Stomach (tissue), 9 donors: ENCODE data around the gene PPP3CA. TPM values are rescaled to one million over a fixed set of nuclear protein-coding genes. Genes with fewer than 3 reads are reported as not detected.

ENCODE experiments used
- DNase-seq, 2 donors: peaks; one replicate each; pipeline versions ENCODE4 v3.0.0 to v3.0.0-alpha.2; 2013 to 2019
- H3K27ac ChIP-seq, 5 donors: fragments of 200-600 bp in 4 of 5; sonication (generic) in 4 of 5; one replicate each; pipeline ENCODE4 v1.5.1; 2013 to 2019; ENCODE audit warnings: mild to moderate bottlenecking in 1 of 5, moderate library complexity in 1 of 5
- H3K27me3 ChIP-seq, 3 donors: fragments of 200-600 bp; sonication (generic); one replicate each; pipeline ENCODE4 v1.5.1; 2017 to 2019; ENCODE audit warnings: mixed run types in 1 of 3
- H3K36me3 ChIP-seq, 4 donors: fragments of 200-600 bp; sonication (generic); 1 replicate in 3 of 4; 2 replicates in 1 of 4; pipeline ENCODE4 v1.5.1; 2016 to 2019
- H3K4me1 ChIP-seq, 4 donors: fragments of 200-600 bp; sonication (generic); one replicate each; pipeline ENCODE4 v1.5.1; 2016 to 2019
- H3K4me3 ChIP-seq, 4 donors: fragments of 200-600 bp; sonication (generic) in 3 of 4; one replicate each; pipeline ENCODE4 v1.5.1; 2016 to 2019; ENCODE audit warnings: mild to moderate bottlenecking in 1 of 4
- H3K9me3 ChIP-seq, 4 donors: fragments of 200-600 bp; sonication (generic); one replicate each; pipeline ENCODE4 v1.5.1; 2016 to 2019
- EP300 ChIP-seq: sonication (generic); formaldehyde crosslinking; IDR thresholded peaks from one replicate; pipeline ENCODE4 v1.6.1; 2017; ENCODE audit warnings: antibody characterized with exemption
- POLR2A ChIP-seq, 4 donors: fragments of 450-650 bp; IDR thresholded peaks; one replicate each; pipeline ENCODE4 v1.6.1; 2016; ENCODE audit warnings: antibody characterized with exemption in 4 of 4, control low read depth in 2 of 4, mild to moderate bottlenecking in 1 of 4, moderate library complexity in 1 of 4
- POLR2AphosphoS5 ChIP-seq, 3 donors: sonication (generic); formaldehyde crosslinking; IDR thresholded peaks; one replicate each; pipeline ENCODE4 v1.6.1; 2016; ENCODE audit warnings: antibody characterized with exemption in 3 of 3
- WGBS, 5 donors: extraction: QIAGEN DNeasy Blood & Tissue Kit in 3 of 5; methylation state at CpG; one replicate each; pipeline versions ENCODE4 v1.1.5 to v1.1.7; 2013 to 2018; 5-methylcytosine and 5-hydroxymethylcytosine counted together
- intact Hi-C: fragments of 100-400 bp; cut with DNase I; formaldehyde crosslinking; loops from one replicate; pipeline ENCODE4 v1.15.1; 2023; ENCODE audit warnings: low total_unique reads
- polyA plus RNA-seq, 3 donors: library from polyadenylated mRNA; stranded (reverse); fragments of 200-250 nt; gene quantifications; one replicate each; pipeline ENCODE4 v1.2.3, GENCODE V29; 2013
- total RNA-seq, 5 donors: library from RNA; depleted of rRNA; stranded (reverse); fragments of >200 nt; gene quantifications; one replicate each; pipeline versions ENCODE4 v1.1.0 to v1.2.3, GENCODE V29; 2014 to 2016
- TF ChIP-seq, protein P1 (sequence below), 7 experiments: fragments of 450-650 bp in 4 of 7; fragments of 200-600 bp in 3 of 7; sonication (generic) in 3 of 7; IDR thresholded peaks; one replicate each; pipeline ENCODE4 v1.5.1; 2016 to 2019; ENCODE audit warnings: antibody characterized with exemption in 7 of 7, control low read depth in 2 of 7, mild to moderate bottlenecking in 1 of 7
- donor health status: healthy with polysubstance abuse.
- donor health status: Bipolar disorder and iron deficiency.
- donor health status: healthy.

The PPP3CA gene
- total and polyA plus RNA-seq, 8 donors = 8.9 to 62.4 (median 20.6) TPM

DNA sequence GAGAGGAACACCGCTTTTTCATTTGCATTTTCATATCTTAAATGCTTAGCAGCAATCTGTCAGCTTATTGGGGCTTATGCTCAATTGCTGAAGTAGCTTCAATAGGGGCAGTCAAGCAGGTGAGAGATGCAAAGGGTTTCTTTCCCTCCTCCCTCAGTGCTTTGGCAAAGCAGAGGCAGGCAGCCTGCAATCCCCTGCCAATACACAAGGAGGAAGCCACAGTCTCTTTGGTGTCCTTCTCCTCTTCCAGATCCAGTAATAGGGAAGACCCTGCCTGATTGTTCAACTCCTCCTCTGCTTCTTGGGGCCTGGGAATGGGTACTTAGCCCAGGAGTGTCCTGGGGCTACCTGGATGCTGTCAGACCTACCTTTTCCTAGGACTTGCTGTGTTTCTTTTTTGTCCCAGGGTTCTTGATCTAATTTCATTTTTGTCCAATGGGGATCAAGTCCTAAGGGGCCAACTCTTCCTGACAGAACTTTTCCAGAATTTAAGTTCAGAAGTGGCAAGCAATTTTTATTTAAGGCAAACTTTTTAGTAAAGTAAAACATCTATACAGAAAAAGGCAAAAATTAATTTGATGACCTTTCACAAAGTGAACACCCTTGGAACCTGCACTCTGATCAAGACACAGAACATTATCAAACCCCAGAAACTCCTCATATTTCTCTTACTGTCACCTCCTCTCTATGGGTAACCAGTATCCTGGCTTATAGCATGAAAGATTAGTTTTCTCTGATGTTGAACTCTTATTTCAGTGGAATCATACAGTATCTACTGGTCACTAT lies 260.3 kb downstream of the PPP3CA start:
- intact Hi-C loops = no loop called here
- WGBS, 5 donors = 47 to 100% (median 92%) methylated on average over 1 of the region's 1 CpG
- Histone ChIP-seq H3K27ac (no peak overlapping the region), H3K4me1 (no peaks in the 10 kb centered on the region), H3K27me3 (no peaks in the 10 kb centered on the region), H3K9me3 (no peaks in the 10 kb centered on the region), H3K4me3 (no peak overlapping the region), H3K36me3 (peaks cover 0 to 15% (median 4%) of the 10 kb centered on the region in 4 donors)
- peak in 1 of 2 donors; percentile 5 for DNase-seq
- no peak for TF ChIP-seq POLR2AphosphoS5 (IDR thresholded peaks at IDR 0.05)
- no peak for TF ChIP-seq POLR2A (IDR thresholded peaks at IDR 0.05)
- TF ChIP-seq EP300 = no peak
- TF ChIP-seq, protein P1, sequence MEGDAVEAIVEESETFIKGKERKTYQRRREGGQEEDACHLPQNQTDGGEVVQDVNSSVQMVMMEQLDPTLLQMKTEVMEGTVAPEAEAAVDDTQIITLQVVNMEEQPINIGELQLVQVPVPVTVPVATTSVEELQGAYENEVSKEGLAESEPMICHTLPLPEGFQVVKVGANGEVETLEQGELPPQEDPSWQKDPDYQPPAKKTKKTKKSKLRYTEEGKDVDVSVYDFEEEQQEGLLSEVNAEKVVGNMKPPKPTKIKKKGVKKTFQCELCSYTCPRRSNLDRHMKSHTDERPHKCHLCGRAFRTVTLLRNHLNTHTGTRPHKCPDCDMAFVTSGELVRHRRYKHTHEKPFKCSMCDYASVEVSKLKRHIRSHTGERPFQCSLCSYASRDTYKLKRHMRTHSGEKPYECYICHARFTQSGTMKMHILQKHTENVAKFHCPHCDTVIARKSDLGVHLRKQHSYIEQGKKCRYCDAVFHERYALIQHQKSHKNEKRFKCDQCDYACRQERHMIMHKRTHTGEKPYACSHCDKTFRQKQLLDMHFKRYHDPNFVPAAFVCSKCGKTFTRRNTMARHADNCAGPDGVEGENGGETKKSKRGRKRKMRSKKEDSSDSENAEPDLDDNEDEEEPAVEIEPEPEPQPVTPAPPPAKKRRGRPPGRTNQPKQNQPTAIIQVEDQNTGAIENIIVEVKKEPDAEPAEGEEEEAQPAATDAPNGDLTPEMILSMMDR (IDR thresholded peaks at IDR 0.05) = no peak

DNA sequence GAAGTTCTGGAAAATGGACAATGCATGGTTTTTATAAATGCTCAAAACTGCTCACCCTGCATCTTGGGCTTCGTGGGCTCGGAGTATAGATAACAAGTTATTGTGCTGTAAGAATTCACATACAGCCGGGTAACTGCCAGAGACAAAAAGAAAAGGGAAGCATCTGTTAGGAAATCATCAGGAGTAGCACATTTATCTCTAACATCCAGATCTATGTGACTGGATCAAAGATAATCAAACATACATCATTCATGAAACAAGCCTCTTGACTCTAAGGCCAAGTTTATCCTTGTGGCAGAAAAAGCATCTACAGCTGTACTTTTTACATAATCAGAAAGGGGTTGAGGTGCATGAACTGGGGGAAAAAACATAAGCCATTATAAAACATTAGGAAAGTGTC lies 264.2 kb downstream of the PPP3CA start:
- WGBS, 5 donors = 77 to 88% (median 87%) methylated on average over 3 of the region's 3 CpGs
- no peaks in the 10 kb centered on the region for H3K9me3 ChIP-seq
- TF ChIP-seq, protein P1 (IDR thresholded peaks at IDR 0.05) = no peak
- TF ChIP-seq POLR2AphosphoS5 (IDR thresholded peaks at IDR 0.05) (no peak), POLR2A (IDR thresholded peaks at IDR 0.05) (no peak), EP300 (no peak)
- DNase-seq = no peak
- no peaks in the 10 kb centered on the region for H3K4me1 ChIP-seq
- intact Hi-C loops = no loop called here
- peaks cover 0 to 20% (median 11%) of the 10 kb centered on the region in 4 donors for H3K36me3 ChIP-seq
- no peak overlapping the region for H3K27ac ChIP-seq
- no peak overlapping the region for H3K4me3 ChIP-seq
- no peaks in the 10 kb centered on the region for H3K27me3 ChIP-seq

DNA sequence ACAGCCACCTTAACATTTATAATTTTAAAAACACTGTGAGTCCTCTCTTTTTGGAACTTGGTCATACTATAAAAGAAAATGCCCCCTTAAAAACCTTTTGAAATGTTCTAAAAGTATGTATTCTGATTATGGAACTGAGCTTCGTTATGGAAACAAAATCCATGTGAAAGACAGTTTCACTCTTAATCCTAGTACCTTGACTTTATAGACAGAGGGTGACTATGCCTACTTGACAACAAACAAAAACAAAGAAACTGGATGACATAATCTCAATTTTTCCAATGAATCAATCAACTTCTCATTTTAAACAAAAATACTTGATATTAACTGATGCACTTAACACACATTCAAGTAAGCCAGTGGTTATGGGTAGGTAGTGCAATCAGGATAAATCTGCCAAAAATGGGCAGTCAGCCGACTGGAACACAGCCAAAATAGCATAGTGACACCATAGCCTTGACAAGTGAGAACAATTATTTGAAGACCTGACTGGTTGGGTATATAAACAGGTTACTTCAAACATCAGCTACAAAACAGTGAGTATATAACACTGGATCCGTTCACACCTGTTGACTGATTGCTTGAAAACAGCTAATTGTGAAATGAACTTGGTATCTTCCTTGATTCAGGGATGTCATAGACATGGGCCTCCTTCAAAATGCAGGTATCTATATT lies 265.5 kb downstream of the PPP3CA start:
- 84 to 93% (median 89%) methylated on average over 3 of the region's 3 CpGs for WGBS, 5 donors
- peaks cover 0 to 20% (median 10%) of the 10 kb centered on the region in 4 donors for H3K36me3 ChIP-seq
- intact Hi-C loops = no loop called here
- H3K4me1 ChIP-seq = no peaks in the 10 kb centered on the region
- H3K27me3 ChIP-seq = no peaks in the 10 kb centered on the region
- no peak overlapping the region for H3K27ac ChIP-seq
- no peak overlapping the region for H3K4me3 ChIP-seq
- TF ChIP-seq POLR2A (IDR thresholded peaks at IDR 0.05) (no peak), POLR2AphosphoS5 (IDR thresholded peaks at IDR 0.05) (no peak), EP300 (no peak)
- TF ChIP-seq, protein P1 (IDR thresholded peaks at IDR 0.05) = no peak
- no peak for DNase-seq
- H3K9me3 ChIP-seq = no peaks in the 10 kb centered on the region

DNA sequence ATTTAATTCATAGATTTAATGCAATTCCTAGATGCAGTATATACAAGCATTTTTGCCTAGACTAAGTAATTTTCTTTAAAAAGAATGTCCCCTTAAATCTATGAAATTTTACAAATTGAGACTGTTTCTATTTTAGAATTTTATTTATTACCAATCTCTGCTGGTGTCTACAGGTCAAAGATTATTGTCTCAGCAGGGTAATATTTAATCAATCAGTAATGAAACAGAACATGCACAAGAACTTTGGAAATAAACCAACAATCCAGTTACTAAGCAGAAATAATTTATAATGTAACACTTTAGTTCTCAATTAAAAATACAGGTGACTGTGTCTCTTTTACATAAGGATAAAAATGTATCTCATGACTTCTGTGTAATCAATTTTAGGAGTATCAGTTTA lies 266.2 kb downstream of the PPP3CA start:
- Histone ChIP-seq H3K4me3 (no peak overlapping the region), H3K27ac (no peak overlapping the region), H3K9me3 (no peaks in the 10 kb centered on the region), H3K4me1 (no peaks in the 10 kb centered on the region), H3K36me3 (peaks cover 0 to 20% (median 7%) of the 10 kb centered on the region in 4 donors), H3K27me3 (no peaks in the 10 kb centered on the region)
- no peak for DNase-seq
- TF ChIP-seq, protein P1 (IDR thresholded peaks at IDR 0.05) = no peak
- TF ChIP-seq POLR2AphosphoS5 (IDR thresholded peaks at IDR 0.05) (no peak), POLR2A (IDR thresholded peaks at IDR 0.05) (no peak), EP300 (no peak)
- intact Hi-C loops = no loop called here
